GM12878 (cell line): ENCODE measurements around the gene INPP5D. TPM values are rescaled to one million over a fixed set of nuclear protein-coding genes. Genes with fewer than 3 reads are reported as not detected.

ENCODE experiments used
- ATAC-seq: fragments of 200-7000 bp; cut with Tn5 transposase; 3 replicates; pipeline ENCODE4 v1.9.1; 2020; ENCODE audit warnings: mild to moderate bottlenecking, moderate library complexity
- BruUV-seq: library from RNA; stranded (reverse); fragments of 400-500 nt; replicated peaks from 2 replicates; lab custom pipeline; 2021; lab: Mats Ljungman, UMichigan
- CTCF ChIA-PET: fragments of 300-600 bp; sonication (Branson Sonifier 250); formaldehyde crosslinking; extraction: SDS; loops from one replicate; lab custom pipeline; 2021; ENCODE audit warnings: inconsistent platforms; lab: Yijun Ruan, JAX
- POLR2A ChIA-PET: fragments of 350-600 bp; formaldehyde crosslinking; extraction: SDS; loops from one replicate; lab custom pipeline; 2021; ENCODE audit warnings: inconsistent platforms; lab: Charles Lee
- RAD21 ChIA-PET: fragments of 300-600 bp; sonication (Branson Sonifier 250); formaldehyde crosslinking; loops from one replicate; lab custom pipeline; 2023; ENCODE audit warnings: antibody characterized with exemption; ENCODE audit not compliant: unreplicated experiment; lab: Charles Lee
- SMC1A ChIA-PET: fragments of 300-600 bp; sonication (Branson Sonifier 250); formaldehyde crosslinking; loops from one replicate; lab custom pipeline; 2023; ENCODE audit not compliant: unreplicated experiment, uncharacterized antibody; lab: Charles Lee
- DNase-seq: peaks from one replicate; pipeline ENCODE4 v3.0.0-alpha.2; 2011; ENCODE audit warnings: low read depth, low spot score
- FAIRE-seq: peaks from 3 replicates; lab custom pipeline; 2011; peaks lifted over from hg19 to GRCh38; lab: Jason Lieb, UNC
- H2AFZ ChIP-seq: 2 replicates; pipeline ENCODE4 v1.6.0; 2011; ENCODE audit warnings: low read depth, low read length, control low read depth; ENCODE audit not compliant: control insufficient read depth
- H3K27ac ChIP-seq: 2 replicates; pipeline ENCODE4 v1.5.1; 2011; ENCODE audit warnings: control low read depth; ENCODE audit not compliant: control insufficient read depth, insufficient read depth
- H3K27me3 ChIP-seq, 2 experiments: replicated peaks in 1 of 2; 2 replicates each; pipeline versions ENCODE4 v1.6.0 to v1.6.1; 2011; ENCODE audit warnings: low read length in 1 of 2; ENCODE audit not compliant: control insufficient read depth in 2 of 2, insufficient read depth in 2 of 2
- H3K36me3 ChIP-seq, 2 experiments: 2 replicates each; pipeline ENCODE4 v1.5.1; 2011; ENCODE audit warnings: low read length in 1 of 2; ENCODE audit not compliant: control insufficient read depth in 2 of 2, insufficient read depth in 2 of 2
- H3K4me1 ChIP-seq: 2 replicates; pipeline ENCODE4 v1.6.1; 2011; ENCODE audit warnings: mild to moderate bottlenecking, low read length, moderate library complexity, mixed read lengths; ENCODE audit not compliant: control insufficient read depth, insufficient read depth
- H3K4me2 ChIP-seq: 2 replicates; pipeline ENCODE4 v1.6.0; 2011; ENCODE audit warnings: control low read depth; ENCODE audit not compliant: control insufficient read depth, insufficient read depth
- H3K4me3 ChIP-seq: fragments of 200-600 bp; sonication (generic); 2 replicates; pipeline ENCODE4 v1.5.1; 2016
- H3K79me2 ChIP-seq: 2 replicates; pipeline ENCODE4 v1.6.0; 2011; ENCODE audit warnings: low read length; ENCODE audit not compliant: control insufficient read depth, insufficient read depth
- H3K9ac ChIP-seq: 2 replicates; pipeline ENCODE4 v1.8.0; 2011; ENCODE audit warnings: low read length, control low read depth, mixed read lengths; ENCODE audit not compliant: control insufficient read depth, insufficient read depth
- H3K9me3 ChIP-seq: replicated peaks from 3 replicates; pipeline ENCODE4 v1.5.1; 2011; ENCODE audit warnings: mild to moderate bottlenecking, low read length; ENCODE audit not compliant: control insufficient read depth, insufficient read depth
- H4K20me1 ChIP-seq: 2 replicates; pipeline ENCODE4 v1.6.0; 2011; ENCODE audit not compliant: control insufficient read depth, insufficient read depth
- GABPA ChIP-seq: IDR thresholded peaks from 2 replicates; pipeline ENCODE4 v1.6.1; 2014; ENCODE audit warnings: antibody characterized with exemption, low read depth, mild to moderate bottlenecking, inconsistent platforms
- REST ChIP-seq: IDR thresholded peaks from 2 replicates; pipeline ENCODE4 v1.6.1; 2012; ENCODE audit warnings: mild to moderate bottlenecking, low read depth, low read length
- WGBS: methylation state at CpG from one replicate; pipeline ENCODE4 v1.1.6; 2016; ENCODE audit warnings: low lambda C conversion rate; ENCODE audit not compliant: insufficient replicate concordance, insufficient coverage; ENCODE audit errors: missing lambda C conversion rate; 5-methylcytosine and 5-hydroxymethylcytosine counted together
- in situ Hi-C: fragments of 300-500 bp; cut with MboI; formaldehyde crosslinking; loops from 9 replicates; pipeline ENCODE4 v1.14.3; 2018; ENCODE audit warnings: mixed read lengths
- intact Hi-C: fragments of 100-400 bp; cut with micrococcal nuclease; formaldehyde crosslinking; loops from one replicate; pipeline ENCODE4 v1.14.2; 2022; ENCODE audit not compliant: unreplicated experiment
- polyA plus RNA-seq, 11 experiments: library from polyadenylated mRNA; depleted of rRNA in 4 of 11; unstranded in 6 of 11; stranded (reverse) in 5 of 11; fragments of >200 nt; fragmentation: Nextera tagmentation in 4 of 11; fragmentation: Illumina TruSeq in 1 of 11; extraction: Ambion mirVana in 4 of 11; extraction: Trizol in 1 of 11; gene quantifications; 1 replicate in 1 of 11; 2 replicates in 10 of 11; pipeline versions ENCODE4 v1.2.1 to v1.2.3, GENCODE V29; 2011 to 2016; ENCODE audit warnings: inconsistent platforms in 2 of 11, missing spikeins in 2 of 11, low read depth in 1 of 11
- total RNA-seq, 4 experiments: library from RNA; depleted of rRNA in 3 of 4; stranded (reverse); fragments of >200 nt in 3 of 4; fragmentation: Illumina TruSeq in 1 of 4; extraction: Trizol in 1 of 4; gene quantifications; 2 replicates each; pipeline versions ENCODE4 v1.2.1 to v1.2.3, GENCODE V29; 2013 to 2021

INPP5D gene
- total and polyA plus RNA-seq, 10 of the 15 experiments (the other 5 are each of a cell fraction or from before 2014, with no cell fraction given), result 11.8 to 139 (median 88.8) TPM

GRCh38 chr2:233161730-233162129 lies 101.6 kb downstream of the INPP5D start (continued):
- TF ChIP-seq REST, result no peak

- no peak overlapping the region for H3K27ac ChIP-seq
- H3K4me1 ChIP-seq, result no peaks in the 10 kb centered on the region
- H3K9ac ChIP-seq, result no peak overlapping the region
- POLR2A ChIA-PET, result no interaction called here
- H3K4me2 ChIP-seq, result no peak overlapping the region
- in situ Hi-C loops (no loop called here), intact Hi-C loops (no loop called here)
- no peak overlapping the region for H3K4me3 ChIP-seq
- no peak overlapping the region for H2AFZ ChIP-seq
- no peaks in the 10 kb centered on the region for H4K20me1 ChIP-seq
- 98% methylated on average over 8 of the region's 8 CpGs for WGBS
- no peaks in the 10 kb centered on the region for H3K79me2 ChIP-seq
- H3K9me3 ChIP-seq, result no peaks in the 10 kb centered on the region
- peaks cover 57 to 61% of the 10 kb centered on the region in 2 experiments for H3K36me3 ChIP-seq
- ATAC-seq (no peak), FAIRE-seq (no peak), DNase-seq (no peak)
- no TSS peak for BruUV-seq
- SMC1A ChIA-PET, result interaction anchor here (0.9 to 1.4 kb wide), 4 partner anchors 11 to 313 kb away, joined by 3 to 5 read pairs (median 4); partner anchors contain the start of gene INPP5D
- no peak for TF ChIP-seq GABPA
- RAD21 ChIA-PET, result no interaction called here
- CTCF ChIA-PET, result interaction anchor here (0.6 to 1.2 kb wide), 2 partner anchors 9 to 87 kb away, joined by 3 read pairs; no protein-coding TSS in a partner anchor
- no peaks in the 10 kb centered on the region for H3K27me3 ChIP-seq
Measured at GRCh38 chr2:233162770-233163169, 102.6 kb downstream of the INPP5D start.
